NCI-H128 (cell line): ENCODE data around the gene CELF4.

Source experiments
- DNase-seq: peaks from one replicate; lab custom pipeline; 2025; ENCODE audit not compliant: unreplicated experiment; lab: John Stamatoyannopoulos, UW

Gene CELF4

GRCh38 chr18:37574113-37574512 lies 8.5 kb upstream of the CELF4 start:
- no peak for DNase-seq

- no peak for DNase-seq
Measured at GRCh38 chr18:37572736-37573135, 7.1 kb upstream of the CELF4 start.

GRCh38 chr18:37571266-37571665 lies 5.7 kb upstream of the CELF4 start:
- no peak for DNase-seq

- no peak for DNase-seq
Measured at GRCh38 chr18:37570336-37570930, 4.8 kb upstream of the CELF4 start.

- no peak for DNase-seq
Measured at GRCh38 chr18:37568671-37569070, 3.1 kb upstream of the CELF4 start.

GRCh38 chr18:37567994-37568359 lies 2.4 kb upstream of the CELF4 start:
- peak; percentile 18 for DNase-seq

- no peak for DNase-seq
Measured at GRCh38 chr18:37567061-37567993, 1.7 kb upstream of the CELF4 start.

GRCh38 chr18:37566479-37567060 lies 972 bp upstream of the CELF4 start:
- no peak for DNase-seq

GRCh38 chr18:37565977-37566478 lies 430 bp upstream of the CELF4 start:
- peak; percentile 77 for DNase-seq

- DNase-seq, result no peak
Measured at GRCh38 chr18:37564711-37565100, 892 bp downstream of the CELF4 start.

GRCh38 chr18:37563931-37564392 lies 1.6 kb downstream of the CELF4 start:
- no peak for DNase-seq

GRCh38 chr18:37561986-37562385 lies 3.6 kb downstream of the CELF4 start:
- DNase-seq, result no peak

- DNase-seq, result no peak
Measured at GRCh38 chr18:37560003-37560402, 5.6 kb downstream of the CELF4 start.

- DNase-seq, result no peak
Measured at GRCh38 chr18:37559194-37559593, 6.4 kb downstream of the CELF4 start.

- no peak for DNase-seq
Measured at GRCh38 chr18:37554399-37554787, 11.2 kb downstream of the CELF4 start.

GRCh38 chr18:37553633-37554398 lies 11.8 kb downstream of the CELF4 start:
- DNase-seq, result no peak

- DNase-seq, result no peak
Measured at GRCh38 chr18:37552286-37552685, 13.3 kb downstream of the CELF4 start.

GRCh38 chr18:37551846-37552245 lies 13.8 kb downstream of the CELF4 start:
- no peak for DNase-seq

- DNase-seq, result no peak
Measured at GRCh38 chr18:37551249-37551648, 14.3 kb downstream of the CELF4 start.

GRCh38 chr18:37550118-37550875 lies 15.3 kb downstream of the CELF4 start:
- no peak for DNase-seq
